ENCODE results near the gene HSD17B2.

DNA sequence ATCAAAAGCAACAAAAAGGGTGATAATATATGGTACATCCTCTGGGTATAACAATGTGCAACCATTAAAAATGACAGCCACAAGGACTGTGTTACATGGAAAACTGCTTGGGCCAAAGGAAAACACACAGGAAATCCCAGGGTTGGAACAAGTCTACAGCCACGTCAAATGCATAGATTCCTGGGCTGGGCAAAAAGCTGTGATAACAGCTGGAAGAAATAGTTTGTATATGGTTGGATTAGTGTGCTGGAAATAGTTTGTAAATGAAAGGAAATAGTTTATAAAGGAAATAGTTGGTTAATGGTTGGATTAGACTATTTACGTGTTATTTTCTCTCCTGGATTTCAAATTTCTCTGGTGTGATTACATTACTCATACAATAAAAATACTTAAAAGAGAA is 2.6 kb downstream of the HSD17B2 start:
- TF ChIP-seq EZH2 (IDR thresholded peaks at IDR 0.05) = no peak
- TF ChIP-seq POLR2AphosphoS5 (IDR thresholded peaks at IDR 0.05; ENCODE audit: borderline replicate concordance, low read depth, low read length) = no peak
- no peak for TF ChIP-seq FOXP2 (optimal IDR thresholded peaks at IDR 0.05; ENCODE audit: control extremely low read depth, extremely low read length, insufficient read depth)

Data from SK-N-MC (cell line).